Measurements from ENCODE around the gene BCL11A. TPM values are rescaled to one million over a fixed set of nuclear protein-coding genes. Genes with fewer than 3 reads are reported as not detected.

Gene BCL11A
- polyA plus RNA-seq, 3 donors, result 8.7 to 15.6 (median 11.1) TPM

- Histone ChIP-seq H3K27ac (ENCODE audit: low read depth in 1 of 2, low read length in 2 of 2) (peak overlapping the region; percentile 87 to 90), H3K9ac (ENCODE audit: insufficient read depth, low read length, poor library complexity, severe bottlenecking) (peak overlapping the region; percentile 80), H3K27me3 (ENCODE audit: control insufficient read depth in 2 of 2, insufficient read depth in 2 of 2, low read length in 2 of 2) (no peaks in the 10 kb centered on the region), H3K4me3 (replicated peaks in 1 of 3; ENCODE audit: low read depth in 2 of 3, low read length in 3 of 3) (peak overlapping the region; percentile 64 to 91 (median 82)), H3K4me2 (replicated peaks; ENCODE audit: extremely low read depth, low read length, poor library complexity, severe bottlenecking) (peak overlapping the region; percentile 100), H3K9me3 (replicated peaks in 1 of 2; ENCODE audit: control insufficient read depth in 1 of 2, insufficient read depth in 1 of 2, low read length in 2 of 2) (no peaks in the 10 kb centered on the region), H2AFZ (ENCODE audit: insufficient read depth, low read depth, low read length, poor library complexity, severe bottlenecking) (peak overlapping the region; percentile 86), H4K20me1 (ENCODE audit: insufficient read depth, low read length) (peaks cover 5% of the 10 kb centered on the region), H3K36me3 (replicated peaks in 1 of 2; ENCODE audit: control insufficient read depth in 1 of 2, insufficient read depth in 2 of 2, low read length in 2 of 2) (peaks cover 11 to 15% of the 10 kb centered on the region in 2 donors), H3K4me1 (ENCODE audit: control insufficient read depth in 1 of 2, insufficient read depth in 2 of 2, low read length in 2 of 2) (peaks cover 36 to 55% of the 10 kb centered on the region in 2 donors), H3K79me2 (ENCODE audit: insufficient read depth, low read length) (peaks cover 94% of the 10 kb centered on the region)
- Mint-ChIP-seq H3K27ac (peak overlapping the region; percentile 64 to 97 (median 93)), H3K9me3 (peaks cover 0 to 2% (median 0%) of the 10 kb centered on the region in 7 donors), H3K36me3 (peaks cover 16 to 20% of the 10 kb centered on the region in 2 donors), H3K27me3 (ENCODE audit: low read depth in 3 of 3) (peaks cover 0 to 1% (median 0%) of the 10 kb centered on the region in 3 donors), H3K4me3 (peak overlapping the region; percentile 96 to 98), H3K4me1 (peaks cover 55% of the 10 kb centered on the region)
- TF ChIP-seq, protein P1, sequence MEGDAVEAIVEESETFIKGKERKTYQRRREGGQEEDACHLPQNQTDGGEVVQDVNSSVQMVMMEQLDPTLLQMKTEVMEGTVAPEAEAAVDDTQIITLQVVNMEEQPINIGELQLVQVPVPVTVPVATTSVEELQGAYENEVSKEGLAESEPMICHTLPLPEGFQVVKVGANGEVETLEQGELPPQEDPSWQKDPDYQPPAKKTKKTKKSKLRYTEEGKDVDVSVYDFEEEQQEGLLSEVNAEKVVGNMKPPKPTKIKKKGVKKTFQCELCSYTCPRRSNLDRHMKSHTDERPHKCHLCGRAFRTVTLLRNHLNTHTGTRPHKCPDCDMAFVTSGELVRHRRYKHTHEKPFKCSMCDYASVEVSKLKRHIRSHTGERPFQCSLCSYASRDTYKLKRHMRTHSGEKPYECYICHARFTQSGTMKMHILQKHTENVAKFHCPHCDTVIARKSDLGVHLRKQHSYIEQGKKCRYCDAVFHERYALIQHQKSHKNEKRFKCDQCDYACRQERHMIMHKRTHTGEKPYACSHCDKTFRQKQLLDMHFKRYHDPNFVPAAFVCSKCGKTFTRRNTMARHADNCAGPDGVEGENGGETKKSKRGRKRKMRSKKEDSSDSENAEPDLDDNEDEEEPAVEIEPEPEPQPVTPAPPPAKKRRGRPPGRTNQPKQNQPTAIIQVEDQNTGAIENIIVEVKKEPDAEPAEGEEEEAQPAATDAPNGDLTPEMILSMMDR (IDR thresholded peaks at IDR 0.05), result no peak
- no peak for DNase-seq
- intact Hi-C loops (cut with micrococcal nuclease), result loop anchor here in 1 of 2 donors (2.0 kb wide), 1 partner anchor 32 kb away; no protein-coding TSS in a partner anchor
- WGBS (ENCODE audit: insufficient coverage), result 0% methylated on average over 1 of the region's 9 CpGs
Observed at GRCh38 chr2:60548845-60549237, 4.6 kb downstream of the BCL11A start.

DNA sequence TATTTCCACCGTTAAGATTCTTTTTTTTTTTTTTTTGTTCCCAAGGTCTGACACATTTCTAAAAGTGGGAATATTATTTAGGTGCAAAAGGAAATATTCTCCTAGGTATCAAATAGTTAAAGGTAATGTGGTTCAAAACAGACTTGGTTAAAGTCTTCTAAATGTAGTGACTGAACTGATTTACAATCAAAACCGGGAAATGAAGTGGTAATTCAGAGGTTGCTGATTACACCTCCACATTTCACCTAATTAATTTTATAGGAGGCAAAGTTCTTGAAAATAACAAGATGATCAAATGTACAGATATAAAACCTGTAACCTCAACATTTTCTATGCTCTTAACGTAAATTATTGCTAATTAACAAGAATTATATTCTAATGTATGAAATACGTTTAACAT, 5.1 kb downstream of the BCL11A start:
- H3K79me2 ChIP-seq (ENCODE audit: insufficient read depth, low read length), result peaks cover 97% of the 10 kb centered on the region
- no peak for DNase-seq
- peaks cover 0 to 2% (median 0%) of the 10 kb centered on the region in 7 donors for H3K9me3 Mint-ChIP-seq
- peak overlapping the region; percentile 80 for H3K9ac ChIP-seq (ENCODE audit: insufficient read depth, low read length, poor library complexity, severe bottlenecking)
- intact Hi-C loops (cut with micrococcal nuclease), result loop anchor here in 1 of 2 donors (2.0 kb wide), 1 partner anchor 32 kb away; no protein-coding TSS in a partner anchor
- TF ChIP-seq, protein P1 (IDR thresholded peaks at IDR 0.05), result no peak
- peaks cover 16 to 21% of the 10 kb centered on the region in 2 donors for H3K36me3 Mint-ChIP-seq
- peak overlapping the region; percentile 100 for H3K4me2 ChIP-seq (replicated peaks; ENCODE audit: extremely low read depth, low read length, poor library complexity, severe bottlenecking)
- no peaks in the 10 kb centered on the region for H3K27me3 Mint-ChIP-seq (ENCODE audit: low read depth in 3 of 3)
- no peaks in the 10 kb centered on the region for H3K27me3 ChIP-seq (ENCODE audit: control insufficient read depth in 2 of 2, insufficient read depth in 2 of 2, low read length in 2 of 2)
- peaks cover 11 to 17% of the 10 kb centered on the region in 2 donors for H3K36me3 ChIP-seq (replicated peaks in 1 of 2; ENCODE audit: control insufficient read depth in 1 of 2, insufficient read depth in 2 of 2, low read length in 2 of 2)
- no peak overlapping the region for H2AFZ ChIP-seq (ENCODE audit: insufficient read depth, low read depth, low read length, poor library complexity, severe bottlenecking)
- peak overlapping the region in 1 of 2 donors; percentile 96 for H3K4me3 Mint-ChIP-seq
- peak overlapping the region in 4 of 7 donors; percentile 20 to 95 (median 74) for H3K27ac Mint-ChIP-seq
- peak overlapping the region in 1 of 3 experiments; percentile 82 for H3K4me3 ChIP-seq (replicated peaks in 1 of 3; ENCODE audit: low read depth in 2 of 3, low read length in 3 of 3)
- H3K9me3 ChIP-seq (replicated peaks in 1 of 2; ENCODE audit: control insufficient read depth in 1 of 2, insufficient read depth in 1 of 2, low read length in 2 of 2), result no peaks in the 10 kb centered on the region
- H3K4me1 ChIP-seq (ENCODE audit: control insufficient read depth in 1 of 2, insufficient read depth in 2 of 2, low read length in 2 of 2), result peaks cover 41 to 60% of the 10 kb centered on the region in 2 donors
- H3K27ac ChIP-seq (ENCODE audit: low read depth in 1 of 2, low read length in 2 of 2), result peak overlapping the region in 1 of 2 donors; percentile 90
- peaks cover 5% of the 10 kb centered on the region for H4K20me1 ChIP-seq (ENCODE audit: insufficient read depth, low read length)
- peaks cover 57% of the 10 kb centered on the region for H3K4me1 Mint-ChIP-seq
- WGBS (ENCODE audit: insufficient coverage), result no CpG with 5 or more reads among the region's 4 CpGs
